ENCODE measurements around the gene HDGFL3. TPM values are rescaled to one million over a fixed set of nuclear protein-coding genes. Genes with fewer than 3 reads are reported as not detected.
"Not testable (repeated sequence)": the region's sequence is repeated elsewhere in the genome, so short reads cannot be mapped to it uniquely, and the experiment has no call there.

Gene HDGFL3
- total and polyA plus RNA-seq, 2 donors (not counting 3 experiments of a cell fraction or from before 2014, with no cell fraction given): 20.2 to 155 TPM

DNA sequence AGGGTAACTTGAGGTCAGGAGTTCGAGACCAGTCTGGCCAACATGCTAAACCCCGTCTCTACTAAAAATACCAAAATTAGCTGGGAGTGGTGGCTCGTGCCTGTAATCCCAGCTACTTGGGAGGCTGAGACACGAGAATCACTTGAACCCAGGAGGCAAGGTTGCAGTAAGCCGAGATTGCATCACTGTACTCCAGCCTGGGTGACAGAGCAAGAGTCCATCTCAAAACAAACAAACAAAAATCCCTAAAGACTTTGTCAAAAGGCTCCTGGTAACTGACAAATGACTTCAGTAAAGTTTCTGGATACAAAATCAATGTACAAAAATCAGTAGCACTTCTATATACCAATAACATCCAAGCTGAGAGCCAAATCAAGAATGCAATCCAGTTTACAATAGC lies 38.0 kb downstream of the HDGFL3 start:
- H3K9me1 ChIP-seq (replicated peaks; ENCODE audit: control insufficient read depth, extremely low read depth, insufficient read depth, low read length); CTCF ChIA-PET; H3K4me2 ChIP-seq (ENCODE audit: insufficient read depth, low read length); H3K27ac ChIP-seq (ENCODE audit: insufficient read depth, low read depth, low read length); DNase-seq (ENCODE audit: low read depth, low spot score); POLR2A ChIA-PET; intact Hi-C loops (cut with micrococcal nuclease); H3K4me3 ChIP-seq (replicated peaks in 1 of 3; ENCODE audit: insufficient read depth in 1 of 3, low read depth in 1 of 3, low read length in 3 of 3); H3K9ac ChIP-seq (replicated peaks; ENCODE audit: extremely low read depth, insufficient read depth, low read length); FAIRE-seq; dilution Hi-C loops (cut with MboI; ENCODE audit: extremely low pct_ligation_motif_present, low sequenced_read_pairs); BruUV-seq (replicated peaks); H3K9me3 ChIP-seq (replicated peaks; ENCODE audit: control insufficient read depth, insufficient read depth, low read length); H2AFZ ChIP-seq (ENCODE audit: low read depth, low read length); H3K27me3 ChIP-seq (ENCODE audit: control insufficient read depth in 2 of 2, insufficient read depth in 2 of 2, low read length in 2 of 2); H4K20me1 ChIP-seq (replicated peaks; ENCODE audit: control insufficient read depth, extremely low read depth, insufficient read depth, low read length); H3K36me3 ChIP-seq (ENCODE audit: control insufficient read depth in 2 of 2, extremely low read depth in 1 of 2, insufficient read depth in 2 of 2, low read length in 2 of 2): not testable (repeated sequence)
- Histone ChIP-seq H3K4me1 (ENCODE audit: control insufficient read depth, extremely low read depth, insufficient read depth, low read length) (peaks cover 24% of the 10 kb centered on the region), H3K79me2 (ENCODE audit: control insufficient read depth, insufficient read depth, low read length) (peaks cover 91% of the 10 kb centered on the region)

DNA sequence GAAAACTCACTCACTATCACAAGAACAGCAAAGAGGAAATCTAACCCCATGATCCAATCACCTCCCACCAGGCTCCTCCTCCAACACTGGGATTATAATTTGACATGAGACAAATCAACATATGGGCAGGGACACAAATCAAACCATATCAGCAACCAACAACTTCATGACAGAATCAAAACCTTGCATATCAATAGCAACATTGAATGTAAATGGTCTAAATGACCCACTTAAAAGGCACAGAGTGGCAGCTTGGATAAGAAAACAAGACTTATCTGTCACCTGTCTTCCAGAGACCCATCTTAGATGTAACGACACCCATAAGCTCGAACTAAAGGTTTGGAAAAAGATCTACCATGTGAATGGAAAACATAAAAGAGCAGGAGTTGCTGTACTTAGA lies 40.8 kb downstream of the HDGFL3 start:
- peaks cover 0 to 3% of the 10 kb centered on the region in 2 experiments for H3K36me3 ChIP-seq (ENCODE audit: control insufficient read depth in 2 of 2, extremely low read depth in 1 of 2, insufficient read depth in 2 of 2, low read length in 2 of 2)
- H3K9ac ChIP-seq (replicated peaks; ENCODE audit: extremely low read depth, insufficient read depth, low read length): no peak overlapping the region
- TF ChIP-seq POLR2AphosphoS5 (IDR thresholded peaks at IDR 0.05; ENCODE audit: insufficient read depth, low read depth, low read length) (no peak), JUN (IDR thresholded peaks at IDR 0.05; ENCODE audit: borderline replicate concordance, insufficient read depth, insufficient read length, low read depth) (no peak)
- peaks cover 81% of the 10 kb centered on the region for H3K79me2 ChIP-seq (ENCODE audit: control insufficient read depth, insufficient read depth, low read length)
- no TSS peak for BruUV-seq (replicated peaks)
- H3K4me2 ChIP-seq (ENCODE audit: insufficient read depth, low read length): no peak overlapping the region
- ChIA-PET POLR2A (no interaction called here), CTCF (no interaction called here)
- H3K4me1 ChIP-seq (ENCODE audit: control insufficient read depth, extremely low read depth, insufficient read depth, low read length): peaks cover 41% of the 10 kb centered on the region
- H3K9me3 ChIP-seq (replicated peaks; ENCODE audit: control insufficient read depth, insufficient read depth, low read length): no peaks in the 10 kb centered on the region
- intact Hi-C loops (cut with micrococcal nuclease): no loop called here
- DNase-seq (ENCODE audit: low read depth, low spot score) (no peak), FAIRE-seq (no peak)
- no peaks in the 10 kb centered on the region for H3K9me1 ChIP-seq (replicated peaks; ENCODE audit: control insufficient read depth, extremely low read depth, insufficient read depth, low read length)
- dilution Hi-C loops (cut with MboI; ENCODE audit: extremely low pct_ligation_motif_present, low sequenced_read_pairs): no loop called here
- no peaks in the 10 kb centered on the region for H3K27me3 ChIP-seq (ENCODE audit: control insufficient read depth in 2 of 2, insufficient read depth in 2 of 2, low read length in 2 of 2)
- peaks cover 3% of the 10 kb centered on the region for H4K20me1 ChIP-seq (replicated peaks; ENCODE audit: control insufficient read depth, extremely low read depth, insufficient read depth, low read length)
- H2AFZ ChIP-seq (ENCODE audit: low read depth, low read length): no peak overlapping the region
- no peak overlapping the region for H3K27ac ChIP-seq (ENCODE audit: insufficient read depth, low read depth, low read length)
- no peak overlapping the region for H3K4me3 ChIP-seq (replicated peaks in 1 of 3; ENCODE audit: insufficient read depth in 1 of 3, low read depth in 1 of 3, low read length in 3 of 3)

All from endothelial cell of umbilical vein (primary cell).